Body of pancreas (tissue), 4 donors: ENCODE results near the gene KCNS3. TPM values are rescaled to one million over a fixed set of nuclear protein-coding genes. Genes with fewer than 3 reads are reported as not detected.

ENCODE experiments used
- ATAC-seq: fragments of 150-250 bp; one replicate; pipeline ENCODE4 v1.9.1; 2016
- DNase-seq, 4 donors: peaks; one replicate each; pipeline ENCODE4 v3.0.0-alpha.2; 2019
- H3K27ac ChIP-seq, 4 donors: fragments of 200-600 bp; sonication (generic); 1 replicate in 3 of 4; 2 replicates in 1 of 4; pipeline versions ENCODE4 v1.5.1 to v1.6.1; 2016 to 2019; ENCODE audit warnings: mild to moderate bottlenecking in 1 of 4, mixed read lengths in 1 of 4, moderate library complexity in 1 of 4
- H3K27me3 ChIP-seq, 2 donors: fragments of 200-600 bp; sonication (generic); one replicate each; pipeline ENCODE4 v1.6.0; 2016; ENCODE audit warnings: mild to moderate bottlenecking in 1 of 2
- H3K36me3 ChIP-seq, 2 donors: fragments of 200-600 bp; sonication (generic); replicated peaks in 1 of 2; 2 replicates each; pipeline ENCODE4 v1.5.1; 2016; ENCODE audit warnings: low read depth in 2 of 2; ENCODE audit not compliant: insufficient read depth in 1 of 2
- H3K4me1 ChIP-seq: fragments of 200-600 bp; sonication (generic); one replicate; pipeline ENCODE4 v1.6.0; 2016
- H3K4me3 ChIP-seq, 2 donors: fragments of 200-600 bp; sonication (generic); 1 replicate in 1 of 2; 2 replicates in 1 of 2; pipeline ENCODE4 v1.5.1; 2016 to 2019
- H3K9me3 ChIP-seq, 3 donors: fragments of 200-600 bp; sonication (generic); 1 replicate in 2 of 3; 2 replicates in 1 of 3; pipeline ENCODE4 v1.5.1; 2016
- POLR2A ChIP-seq, 3 donors: fragments of 450-650 bp; IDR thresholded peaks; one replicate each; pipeline ENCODE4 v1.6.1; 2016; ENCODE audit warnings: antibody characterized with exemption in 3 of 3, mild to moderate bottlenecking in 2 of 3
- WGBS, 2 donors: methylation state at CpG; one replicate each; pipeline ENCODE4 v1.1.5; 2017; 5-methylcytosine and 5-hydroxymethylcytosine counted together
- intact Hi-C: fragments of 100-400 bp; cut with DNase I; formaldehyde crosslinking; loops from one replicate; pipeline ENCODE4 v1.15.1; 2023
- total RNA-seq, 2 donors: library from RNA; depleted of rRNA; stranded (reverse); fragments of >200 nt; gene quantifications; one replicate each; pipeline ENCODE4 v1.1.0, GENCODE V29; 2016
- TF ChIP-seq, protein P1 (sequence below), 7 experiments: fragments of 450-650 bp in 4 of 7; fragments of 200-600 bp in 3 of 7; sonication (generic) in 3 of 7; IDR thresholded peaks; one replicate each; pipeline ENCODE4 v1.5.1; 2016 to 2019; ENCODE audit warnings: antibody characterized with exemption in 7 of 7

Gene KCNS3
- total RNA-seq, 2 donors from 2014 or later: 8.2 to 20.8 TPM

- Histone ChIP-seq H3K4me3 (no peak overlapping the region), H3K27ac (no peak overlapping the region), H3K9me3 (no peaks in the 10 kb centered on the region), H3K36me3 (no peaks in the 10 kb centered on the region), H3K4me1 (no peaks in the 10 kb centered on the region), H3K27me3 (no peaks in the 10 kb centered on the region)
- no peak for TF ChIP-seq POLR2A (IDR thresholded peaks at IDR 0.05)
- TF ChIP-seq, protein P1, sequence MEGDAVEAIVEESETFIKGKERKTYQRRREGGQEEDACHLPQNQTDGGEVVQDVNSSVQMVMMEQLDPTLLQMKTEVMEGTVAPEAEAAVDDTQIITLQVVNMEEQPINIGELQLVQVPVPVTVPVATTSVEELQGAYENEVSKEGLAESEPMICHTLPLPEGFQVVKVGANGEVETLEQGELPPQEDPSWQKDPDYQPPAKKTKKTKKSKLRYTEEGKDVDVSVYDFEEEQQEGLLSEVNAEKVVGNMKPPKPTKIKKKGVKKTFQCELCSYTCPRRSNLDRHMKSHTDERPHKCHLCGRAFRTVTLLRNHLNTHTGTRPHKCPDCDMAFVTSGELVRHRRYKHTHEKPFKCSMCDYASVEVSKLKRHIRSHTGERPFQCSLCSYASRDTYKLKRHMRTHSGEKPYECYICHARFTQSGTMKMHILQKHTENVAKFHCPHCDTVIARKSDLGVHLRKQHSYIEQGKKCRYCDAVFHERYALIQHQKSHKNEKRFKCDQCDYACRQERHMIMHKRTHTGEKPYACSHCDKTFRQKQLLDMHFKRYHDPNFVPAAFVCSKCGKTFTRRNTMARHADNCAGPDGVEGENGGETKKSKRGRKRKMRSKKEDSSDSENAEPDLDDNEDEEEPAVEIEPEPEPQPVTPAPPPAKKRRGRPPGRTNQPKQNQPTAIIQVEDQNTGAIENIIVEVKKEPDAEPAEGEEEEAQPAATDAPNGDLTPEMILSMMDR (IDR thresholded peaks at IDR 0.05): no peak
- DNase-seq: no peak
- ATAC-seq: no peak
- intact Hi-C loops: no loop called here
- 77% methylated on average over 7 of the region's 7 CpGs for WGBS, 2 donors
These were observed 32.7 kb upstream of the KCNS3 start for GRCh38 chr2:17845806-17846205.

DNA sequence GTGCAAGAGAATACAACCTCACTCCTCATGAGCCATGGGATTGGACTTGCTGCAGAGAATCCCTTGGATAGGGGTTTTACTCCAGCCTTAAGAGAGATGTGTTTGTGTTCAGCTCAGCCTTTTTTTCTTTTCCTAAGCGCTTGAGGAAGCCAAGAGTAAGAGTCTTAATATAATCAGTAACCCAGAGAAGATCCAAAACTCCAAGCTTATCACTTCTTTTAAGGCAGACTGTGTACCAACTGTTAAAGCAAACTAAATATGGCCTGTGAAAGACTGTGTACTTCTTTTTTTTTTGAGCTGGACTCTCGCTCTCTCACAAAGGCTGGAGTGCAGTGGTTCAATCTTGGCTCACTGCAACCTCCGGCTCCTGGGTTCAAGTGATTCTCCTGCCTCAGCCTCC is 31.8 kb upstream of the KCNS3 start:
- TF ChIP-seq POLR2A (IDR thresholded peaks at IDR 0.05): no peak
- no peaks in the 10 kb centered on the region for H3K36me3 ChIP-seq
- no peaks in the 10 kb centered on the region for H3K4me1 ChIP-seq
- no peak for DNase-seq
- ATAC-seq: no peak
- 85 to 91% methylated on average over 3 of the region's 3 CpGs for WGBS, 2 donors
- no peaks in the 10 kb centered on the region for H3K9me3 ChIP-seq
- no peak overlapping the region for H3K4me3 ChIP-seq
- intact Hi-C loops: no loop called here
- H3K27me3 ChIP-seq: no peaks in the 10 kb centered on the region
- H3K27ac ChIP-seq: no peak overlapping the region

- intact Hi-C loops: no loop called here
- Histone ChIP-seq H3K4me1 (no peaks in the 10 kb centered on the region), H3K27ac (no peak overlapping the region), H3K27me3 (no peaks in the 10 kb centered on the region), H3K9me3 (no peaks in the 10 kb centered on the region), H3K4me3 (no peak overlapping the region), H3K36me3 (no peaks in the 10 kb centered on the region)
- TF ChIP-seq POLR2A (IDR thresholded peaks at IDR 0.05): no peak
- 79 to 81% methylated on average over 2 of the region's 2 CpGs for WGBS, 2 donors
- ATAC-seq (no peak), DNase-seq (no peak)
These were observed 31.2 kb upstream of the KCNS3 start for GRCh38 chr2:17847236-17847635.

- intact Hi-C loops: no loop called here
- WGBS, 2 donors: 71 to 76% methylated on average over 5 of the region's 5 CpGs
- Histone ChIP-seq H3K27ac (no peak overlapping the region), H3K4me1 (no peaks in the 10 kb centered on the region), H3K36me3 (no peaks in the 10 kb centered on the region), H3K9me3 (no peaks in the 10 kb centered on the region), H3K4me3 (no peak overlapping the region), H3K27me3 (no peaks in the 10 kb centered on the region)
- ATAC-seq: no peak
- no peak for DNase-seq
- TF ChIP-seq, protein P1 (IDR thresholded peaks at IDR 0.05): no peak
- no peak for TF ChIP-seq POLR2A (IDR thresholded peaks at IDR 0.05)
These were observed 29.2 kb upstream of the KCNS3 start for GRCh38 chr2:17849275-17849674.

GRCh38 chr2:17850151-17850550 is 28.3 kb upstream of the KCNS3 start:
- no peak for ATAC-seq
- WGBS, 2 donors: 50 to 68% methylated on average over 4 of the region's 4 CpGs
- Histone ChIP-seq H3K36me3 (no peaks in the 10 kb centered on the region), H3K9me3 (no peaks in the 10 kb centered on the region), H3K4me3 (no peak overlapping the region), H3K27me3 (no peaks in the 10 kb centered on the region), H3K4me1 (no peaks in the 10 kb centered on the region), H3K27ac (no peak overlapping the region)
- intact Hi-C loops: loop anchor here (10.0 kb wide), 1 partner anchor 305 kb away; no protein-coding TSS in a partner anchor
- no peak for TF ChIP-seq POLR2A (IDR thresholded peaks at IDR 0.05)
- TF ChIP-seq, protein P1 (IDR thresholded peaks at IDR 0.05): no peak
- no peak for DNase-seq
